Measurements from ENCODE around the gene MTMR6.

- TF ChIP-seq SMC3 (conservative IDR thresholded peaks at IDR 0.05; ENCODE audit: poor library complexity) (no peak), CTCF (IDR thresholded peaks at IDR 0.05; ENCODE audit: poor library complexity, severe bottlenecking) (no peak), EP300 (conservative IDR thresholded peaks at IDR 0.05; ENCODE audit: poor library complexity, severe bottlenecking) (no peak), POLR2AphosphoS5 (IDR thresholded peaks at IDR 0.05) (no peak)
Observed at GRCh38 chr13:25281935-25282332, 5.4 kb downstream of the MTMR6 start.
